ENCODE data around the gene PITPNM3.
A peak's percentile ranks its signal among the peaks of the same experiment; 100 is the strongest.
"Not testable (repeated sequence)": the region's sequence is repeated elsewhere in the genome, so short reads cannot be mapped to it uniquely, and the experiment has no call there.

The PITPNM3 gene

GRCh38 chr17:6574687-6575595 lies 18.6 kb upstream of the PITPNM3 start:
- DNase-seq: peak; percentile 4 to 13

- no peak for DNase-seq
Observed at GRCh38 chr17:6573982-6574686, 17.8 kb upstream of the PITPNM3 start.

GRCh38 chr17:6573495-6573894 lies 17.1 kb upstream of the PITPNM3 start:
- DNase-seq: not testable (repeated sequence)

- no peak for DNase-seq
Observed at GRCh38 chr17:6572972-6573370, 16.6 kb upstream of the PITPNM3 start.

- no peak for DNase-seq
Observed at GRCh38 chr17:6571452-6571781, 15.1 kb upstream of the PITPNM3 start.

DNA sequence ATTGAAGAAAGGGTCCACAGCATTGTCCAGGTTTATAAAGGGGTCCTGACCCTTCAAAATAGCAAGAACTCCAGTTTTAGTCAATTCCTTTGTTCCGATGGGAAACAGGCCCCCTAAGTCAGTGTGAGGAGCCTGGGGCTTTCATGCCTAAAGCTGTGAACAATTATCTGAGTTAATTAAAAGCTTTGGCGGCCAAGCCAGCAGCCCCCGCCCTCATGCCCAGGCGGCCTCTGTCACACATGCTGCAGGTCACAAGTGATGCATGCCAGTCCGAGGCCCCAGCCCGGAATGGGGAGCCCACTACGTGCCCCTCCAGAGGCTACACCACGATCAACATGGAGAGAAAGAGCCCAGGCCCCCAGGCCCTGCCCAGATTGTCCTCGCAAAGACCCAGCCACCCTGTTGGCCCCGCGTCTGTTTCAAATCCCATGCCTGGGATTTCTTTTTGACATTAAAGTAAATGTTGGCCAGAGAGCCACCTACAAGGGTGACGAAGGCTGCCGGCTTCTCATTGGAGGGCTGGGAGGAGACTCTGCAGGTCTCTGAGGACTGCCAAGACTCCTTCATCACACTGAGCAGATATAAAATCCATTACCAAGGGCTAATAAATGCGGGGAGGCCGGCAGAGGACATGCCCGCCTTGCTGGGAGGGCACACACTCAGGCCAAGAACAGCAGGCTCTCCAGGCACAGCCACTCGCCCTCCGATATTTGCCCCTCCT lies 14.5 kb upstream of the PITPNM3 start:
- no peak for DNase-seq

DNA sequence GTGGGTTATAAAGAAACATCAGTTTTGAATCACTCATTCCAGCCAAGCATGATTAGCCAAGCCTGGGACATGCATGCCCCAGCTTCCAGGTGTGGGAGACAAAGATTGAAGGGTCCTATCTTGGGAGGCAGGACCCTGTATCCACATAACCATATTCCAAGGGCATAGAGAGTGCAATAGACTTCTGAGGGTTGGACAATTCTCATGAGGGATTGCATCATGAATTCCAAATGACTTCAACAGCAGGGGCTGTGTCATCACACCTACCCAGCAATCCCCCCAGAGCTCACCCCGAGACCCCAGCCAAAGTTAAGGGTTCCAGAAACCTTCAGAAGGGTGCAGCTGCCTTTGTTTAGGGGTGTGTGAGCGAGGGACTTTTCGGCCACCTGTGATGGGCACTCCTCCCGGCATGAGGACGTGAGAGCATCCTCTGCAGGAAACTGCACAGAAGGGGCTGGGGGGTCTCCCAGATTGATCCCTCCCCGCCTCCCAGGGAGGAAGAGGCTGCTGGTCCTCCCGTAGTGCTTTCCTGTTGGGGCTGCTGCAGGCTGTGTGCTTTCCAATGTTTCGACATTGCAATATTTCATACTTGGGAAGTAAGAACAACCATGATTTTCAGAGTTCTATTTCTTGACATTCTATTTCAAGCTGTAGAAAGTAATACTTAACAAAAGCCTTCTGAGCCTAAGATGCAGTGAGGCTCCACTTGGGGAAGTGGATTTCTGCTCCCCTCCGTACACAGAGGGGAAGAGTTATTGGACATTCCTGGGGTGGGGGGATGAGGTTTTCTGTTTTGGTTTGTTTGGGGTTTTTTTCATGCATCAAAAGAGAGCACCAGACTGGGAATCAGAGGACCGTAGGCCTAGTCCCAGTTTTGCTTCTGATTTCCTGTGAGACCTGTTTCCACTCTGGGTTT lies 13.3 kb upstream of the PITPNM3 start:
- DNase-seq: no peak

DNA sequence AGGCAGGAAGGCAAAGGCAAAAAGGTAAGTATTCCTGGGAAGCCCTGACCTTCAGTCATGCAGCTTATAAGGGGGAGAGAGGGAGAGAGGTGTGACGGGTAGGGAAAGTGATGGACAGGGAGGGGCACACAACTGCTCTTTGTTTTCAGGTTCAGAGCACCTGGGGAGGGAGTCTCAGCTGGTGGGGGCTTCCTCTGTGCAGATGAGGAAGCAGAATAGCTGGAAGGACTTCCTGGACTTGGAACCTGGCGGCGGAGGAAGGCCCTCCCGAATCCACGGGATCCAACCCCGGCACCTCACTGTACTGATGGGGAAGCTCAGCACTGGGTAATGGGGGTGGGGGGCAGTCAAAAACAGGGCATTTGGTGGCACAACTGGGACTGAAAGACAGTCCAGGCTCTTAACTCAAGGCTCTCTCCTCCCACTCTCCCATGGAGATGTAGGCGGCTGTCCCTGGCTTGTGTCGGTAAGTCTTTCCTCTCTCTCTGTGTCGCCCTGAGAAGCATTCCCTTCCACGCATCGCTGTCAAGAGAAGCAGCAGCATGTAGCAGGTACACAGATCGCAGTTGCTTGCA lies 11.9 kb upstream of the PITPNM3 start:
- no peak for DNase-seq

DNA sequence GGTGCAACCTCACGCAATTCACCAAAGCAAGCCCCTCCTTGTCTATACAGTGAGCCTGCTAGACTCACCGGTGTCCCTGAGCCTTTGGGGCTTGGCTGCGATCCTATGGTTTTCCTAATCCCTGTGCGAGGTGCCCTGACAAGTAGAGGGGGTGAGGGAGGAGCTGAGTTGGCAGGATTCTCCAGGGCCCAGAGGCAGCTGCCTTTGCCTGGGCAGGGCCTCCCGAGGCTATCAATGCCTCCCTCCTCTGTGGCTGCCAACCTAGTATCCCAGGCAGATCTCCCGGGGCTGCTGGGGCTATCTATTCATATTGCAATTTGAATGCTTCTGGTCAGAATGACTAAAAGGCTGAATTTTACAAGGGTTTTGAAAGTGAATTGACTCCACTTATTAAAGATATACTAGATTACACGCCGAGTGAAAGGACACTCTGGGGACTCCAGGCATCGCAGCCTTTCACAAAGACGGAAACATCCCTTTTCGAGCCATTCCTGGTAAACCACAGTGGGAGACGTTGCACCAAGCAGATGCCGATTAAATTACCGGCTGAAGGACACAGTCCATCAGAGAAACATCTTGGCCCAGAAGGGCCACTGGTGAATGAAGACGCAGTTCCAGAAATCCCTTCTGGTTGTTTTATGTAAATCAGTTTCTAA lies 11.3 kb upstream of the PITPNM3 start:
- no peak for DNase-seq

- DNase-seq: no peak
Observed at GRCh38 chr17:6561446-6561845, 5.1 kb upstream of the PITPNM3 start.

- no peak for DNase-seq
Observed at GRCh38 chr17:6560496-6560895, 4.1 kb upstream of the PITPNM3 start.

GRCh38 chr17:6559753-6560215 lies 3.4 kb upstream of the PITPNM3 start:
- no peak for DNase-seq

DNA sequence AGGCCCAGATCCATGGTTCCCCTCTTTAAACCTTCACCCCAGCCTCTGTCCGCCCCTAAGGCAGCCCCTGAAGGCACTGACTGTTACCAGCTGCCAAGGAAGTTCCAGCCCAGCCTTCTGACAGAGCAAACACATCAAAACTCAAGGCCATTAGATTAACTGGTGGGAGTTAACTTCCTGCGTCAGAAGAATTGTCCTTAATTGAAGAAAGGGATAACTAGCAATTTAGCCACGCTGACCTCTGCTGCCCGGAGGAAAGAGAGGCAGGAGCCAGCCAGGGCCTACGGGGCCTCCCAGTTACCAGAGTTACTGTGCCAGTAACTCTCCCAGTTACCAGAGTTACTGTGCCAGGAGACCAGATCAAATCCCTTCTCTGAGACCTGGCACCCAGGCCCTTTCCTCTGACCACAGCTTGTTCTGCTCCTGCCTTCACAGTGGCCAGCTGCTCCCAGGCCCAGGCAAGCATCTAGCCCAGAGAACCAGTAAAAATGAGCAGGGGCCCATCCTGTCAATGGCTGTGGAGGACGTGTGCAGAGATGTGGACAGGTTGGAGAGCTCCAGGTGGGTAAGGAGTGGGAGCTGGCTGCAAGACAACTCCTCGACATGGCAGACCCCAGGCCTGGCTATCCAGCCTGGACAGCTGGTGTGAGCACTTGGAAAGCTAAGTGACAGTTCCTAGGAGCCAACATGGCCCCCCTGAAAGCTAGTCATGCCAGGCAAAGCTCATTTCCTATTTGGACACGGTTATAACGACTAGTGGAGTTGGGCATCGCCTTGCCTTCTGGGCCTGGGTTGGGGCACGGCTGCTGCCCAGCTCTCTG lies 2.8 kb upstream of the PITPNM3 start:
- DNase-seq: no peak

DNA sequence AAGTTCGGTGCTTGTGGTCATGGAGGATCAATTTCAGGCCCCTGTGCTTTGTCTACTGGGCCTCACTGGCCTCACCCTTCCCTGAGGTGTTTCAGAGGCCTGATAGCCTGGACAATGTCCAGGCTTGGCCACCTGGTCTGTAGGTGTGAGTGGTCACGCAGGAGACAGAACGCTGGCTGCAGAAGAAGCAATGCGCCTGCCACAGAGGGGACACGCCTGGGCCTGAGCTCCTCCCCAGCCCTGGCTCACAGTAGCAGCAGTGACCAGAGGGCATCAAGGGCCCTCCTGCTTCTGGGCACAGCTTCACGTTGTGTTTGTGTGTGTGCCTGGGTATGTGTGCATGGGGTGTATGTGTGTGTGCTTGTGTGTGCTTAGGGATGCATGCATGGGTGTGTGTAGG lies 1.9 kb upstream of the PITPNM3 start:
- DNase-seq: no peak

DNA sequence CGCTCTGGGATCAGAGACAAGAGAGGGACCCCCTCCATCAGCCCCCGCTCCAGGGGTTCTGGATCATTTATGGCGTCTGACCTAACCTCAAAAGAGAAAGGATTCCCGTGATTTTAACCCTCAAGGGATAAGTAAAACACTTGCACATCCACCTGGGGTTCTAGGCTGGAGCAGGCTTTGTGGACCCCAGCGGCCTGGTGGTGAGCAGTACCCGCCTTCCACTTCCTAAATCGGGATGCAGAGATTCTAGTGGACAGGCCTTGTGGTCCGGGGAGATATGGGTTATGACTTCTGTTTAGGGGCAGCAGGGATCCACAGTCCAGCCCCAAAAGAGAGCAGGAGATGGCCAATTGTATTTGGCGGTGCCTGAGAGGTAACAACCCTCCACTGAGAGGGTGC lies 684 bp upstream of the PITPNM3 start:
- DNase-seq: no peak

DNA sequence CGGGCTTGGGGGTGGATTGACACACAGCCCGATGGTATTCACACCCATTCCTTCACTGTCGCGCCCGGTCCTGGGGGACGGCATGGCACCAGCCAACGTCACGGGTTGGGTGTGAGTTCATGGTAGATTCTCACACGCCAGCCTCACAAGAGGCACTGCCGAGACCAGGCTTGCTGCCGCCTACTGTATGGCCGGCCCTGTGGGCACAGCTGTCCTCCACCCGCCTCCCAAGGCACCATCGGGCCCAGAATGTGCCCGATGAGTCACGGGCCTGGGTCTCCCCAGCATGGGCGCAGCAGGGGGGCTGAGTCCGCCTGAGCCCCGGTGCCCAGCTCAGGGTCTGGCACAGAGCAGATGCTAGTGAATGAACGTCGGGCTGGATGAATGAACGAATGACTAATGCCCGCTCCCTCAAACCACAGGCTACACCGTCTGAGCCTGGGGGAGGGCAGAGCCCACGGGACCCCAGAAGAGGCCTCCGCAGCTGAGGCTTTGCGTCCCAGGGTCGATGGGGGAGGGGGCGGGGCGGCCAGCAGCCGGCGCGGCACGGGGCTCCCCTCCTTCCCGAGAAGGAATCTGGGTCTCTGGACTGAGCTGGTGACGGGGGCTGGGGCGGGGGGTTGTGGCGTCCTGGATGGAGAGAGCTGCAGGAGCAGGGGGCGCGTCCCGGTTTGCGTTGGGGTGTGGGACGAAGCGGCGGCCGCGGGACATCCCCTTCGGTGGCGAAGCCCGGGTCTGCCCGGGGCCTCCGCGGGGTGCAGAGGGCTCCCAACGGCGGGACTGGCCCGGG lies 829 bp downstream of the PITPNM3 start:
- no peak for DNase-seq

- no peak for DNase-seq
Observed at GRCh38 chr17:6554871-6555330, 1.5 kb downstream of the PITPNM3 start.

DNA sequence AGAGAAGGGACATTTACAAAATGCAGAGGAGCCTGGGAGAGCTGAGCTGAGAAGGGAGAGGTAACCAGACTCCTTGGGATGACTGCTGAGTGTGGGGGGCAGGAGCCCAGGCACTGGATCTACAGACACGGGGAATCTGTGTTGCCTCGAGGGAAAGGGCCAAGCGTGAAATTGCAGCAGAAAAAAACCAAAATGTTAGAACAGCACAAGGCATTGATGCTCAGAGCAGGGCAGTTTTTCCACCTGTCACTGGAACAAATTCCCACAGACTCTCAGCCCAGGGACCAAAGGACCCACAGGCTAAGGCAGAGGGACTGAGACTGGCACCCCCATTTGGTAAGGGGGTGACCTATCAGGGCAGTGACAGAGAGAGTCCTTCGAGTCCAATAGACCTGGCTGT lies 2.0 kb downstream of the PITPNM3 start:
- DNase-seq: no peak

GRCh38 chr17:6551869-6552531 lies 4.4 kb downstream of the PITPNM3 start:
- no peak for DNase-seq
